GM10266 (cell line): ENCODE data around the gene SLC17A7.

Experiments used
- DNase-seq: peaks from one replicate; pipeline ENCODE4 v3.0.0; 2012; ENCODE audit errors: extremely low spot score
- CTCF ChIP-seq: IDR thresholded peaks from 2 replicates; pipeline ENCODE4 v1.5.1; 2012; ENCODE audit warnings: mild to moderate bottlenecking, low read depth; ENCODE audit not compliant: control insufficient read depth, insufficient read depth; ENCODE audit errors: missing control alignments

SLC17A7 gene

GRCh38 chr19:49382639-49383038 lies 58.7 kb downstream of the SLC17A7 start:
- no peak for DNase-seq
- TF ChIP-seq CTCF, result no peak

- DNase-seq, result no peak
- no peak for TF ChIP-seq CTCF
These were observed 60.9 kb downstream of the SLC17A7 start for GRCh38 chr19:49380391-49380790.
